Fibroblast of skin of left quadriceps (primary cell): ENCODE data around the gene TICAM2.

Source experiments
- DNase-seq, 2 experiments: peaks; one replicate each; pipeline ENCODE4 v3.0.0-alpha.2; 2013; ENCODE audit warnings: low read depth in 2 of 2

TICAM2 gene

DNA sequence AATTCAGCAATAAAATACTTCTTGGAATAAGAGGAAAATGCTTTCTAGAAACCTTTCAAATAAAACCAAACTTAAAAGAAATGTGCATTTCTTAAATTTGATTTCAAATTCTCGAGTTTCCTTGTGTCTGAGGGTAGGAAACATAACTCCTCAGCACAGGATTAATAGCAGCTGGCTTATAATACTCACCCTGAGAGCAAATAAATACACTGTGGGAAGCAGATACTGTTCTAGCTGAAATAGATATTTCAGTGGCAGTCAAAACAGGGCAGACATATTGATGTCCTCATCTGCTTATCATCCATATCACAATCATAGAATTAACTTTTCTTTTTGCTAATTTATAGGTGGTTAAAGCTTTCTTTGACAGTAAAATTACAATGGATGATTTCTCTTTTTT is 33.6 kb downstream of the TICAM2 start:
- DNase-seq: no peak

GRCh38 chr5:115565233-115565632 is 37.0 kb downstream of the TICAM2 start:
- DNase-seq: no peak

GRCh38 chr5:115561176-115561575 is 41.1 kb downstream of the TICAM2 start:
- DNase-seq: no peak

- DNase-seq: no peak
These were observed 42.8 kb downstream of the TICAM2 start for GRCh38 chr5:115559524-115559923.

DNA sequence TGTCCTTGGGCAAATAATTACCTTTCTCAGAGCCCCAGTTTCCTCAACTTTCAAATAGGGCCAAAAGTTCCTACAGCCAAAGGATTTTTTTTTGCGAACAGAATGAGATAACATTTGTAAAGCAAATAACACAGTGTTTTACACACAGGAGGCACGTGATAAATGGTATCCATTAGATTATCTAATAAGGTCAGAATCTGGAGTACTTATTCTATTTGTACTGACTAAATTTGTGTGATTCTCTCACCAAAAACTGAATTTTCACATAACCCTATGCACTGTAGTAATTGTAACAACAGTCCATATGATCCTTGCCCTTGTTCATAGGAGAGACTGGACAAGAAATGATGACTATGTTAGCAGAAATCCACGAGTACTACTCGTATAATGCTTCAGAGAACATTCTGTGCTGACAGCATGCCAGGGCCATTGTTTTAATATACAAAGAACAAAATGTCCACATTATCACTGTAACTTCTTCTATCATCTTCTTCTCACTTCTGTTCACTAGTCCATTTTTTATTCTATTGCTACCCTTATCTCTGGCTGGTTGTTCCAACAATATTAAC is 43.8 kb downstream of the TICAM2 start:
- DNase-seq: no peak

DNA sequence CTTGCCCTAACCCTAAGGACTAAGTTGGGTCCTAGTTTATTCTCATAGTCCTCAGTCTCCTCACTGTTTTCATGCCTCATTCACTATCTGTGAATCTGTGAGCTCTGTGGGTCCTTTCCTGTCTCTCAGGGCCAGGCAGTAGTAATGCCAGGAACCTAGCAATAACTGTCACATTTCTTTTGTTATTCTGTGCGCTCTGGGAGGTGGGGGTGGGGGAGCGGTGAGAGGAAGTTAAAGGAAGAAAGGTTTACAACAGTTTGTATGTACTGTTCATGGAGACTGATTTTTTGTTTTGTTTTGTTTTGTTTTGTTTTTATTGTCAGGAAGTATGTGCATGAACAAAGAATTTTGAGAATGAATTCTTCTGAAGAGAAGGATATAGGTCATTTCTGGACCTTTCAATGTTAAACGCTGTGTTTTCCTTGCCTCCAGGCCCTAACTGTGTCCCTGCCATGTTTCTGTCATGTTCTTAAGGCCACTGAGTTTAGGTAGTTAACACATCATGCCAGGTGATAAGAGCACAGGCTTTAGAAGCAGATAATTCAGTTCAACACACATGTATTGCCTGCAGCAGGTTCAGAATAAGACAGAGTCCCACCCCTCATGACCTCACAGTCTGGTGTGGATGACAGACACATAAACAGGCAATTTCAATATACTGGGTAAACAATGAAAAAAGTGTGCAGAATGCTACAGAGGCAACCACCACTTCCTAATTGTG is 44.5 kb downstream of the TICAM2 start:
- DNase-seq: no peak

DNA sequence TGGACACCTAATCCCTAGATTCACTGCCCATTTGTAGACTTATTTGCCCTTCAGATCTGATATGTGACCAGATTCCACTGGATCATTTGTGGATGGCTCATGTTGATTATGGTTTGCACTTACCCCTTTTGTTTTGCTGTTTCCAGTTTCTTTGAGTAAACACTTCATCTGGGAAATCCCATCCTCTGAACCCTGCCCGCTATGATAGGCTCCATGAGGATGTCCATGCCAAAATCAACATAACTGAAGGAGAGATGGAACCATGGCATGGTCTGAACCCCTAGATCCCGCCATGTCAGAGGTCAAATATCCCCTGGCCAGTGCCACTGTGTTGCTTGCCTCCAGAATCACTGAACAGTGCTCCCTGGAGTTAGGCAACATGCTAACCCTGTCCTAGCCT is 46.0 kb downstream of the TICAM2 start:
- no peak for DNase-seq

GRCh38 chr5:115555084-115555633 is 47.1 kb downstream of the TICAM2 start:
- no peak for DNase-seq

DNA sequence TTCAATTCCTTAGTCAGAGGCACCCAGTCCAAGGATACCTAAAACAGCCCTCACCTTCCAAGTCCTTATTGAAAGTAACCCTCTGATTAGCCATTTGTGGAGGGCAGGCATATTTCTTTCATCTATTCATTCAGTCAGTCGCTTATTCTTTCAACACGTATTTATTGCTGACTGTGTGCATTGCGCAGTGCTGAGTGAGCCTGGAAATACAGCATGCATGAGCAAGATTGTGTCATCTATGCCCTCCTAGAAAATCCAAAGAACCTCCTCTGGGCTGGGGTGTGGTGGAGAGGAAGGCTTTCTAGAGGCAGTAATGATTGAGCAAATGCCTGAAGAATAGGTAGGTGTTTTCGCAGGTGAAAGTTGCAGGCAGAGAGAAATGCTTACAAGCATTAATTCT is 49.2 kb downstream of the TICAM2 start:
- no peak for DNase-seq

DNA sequence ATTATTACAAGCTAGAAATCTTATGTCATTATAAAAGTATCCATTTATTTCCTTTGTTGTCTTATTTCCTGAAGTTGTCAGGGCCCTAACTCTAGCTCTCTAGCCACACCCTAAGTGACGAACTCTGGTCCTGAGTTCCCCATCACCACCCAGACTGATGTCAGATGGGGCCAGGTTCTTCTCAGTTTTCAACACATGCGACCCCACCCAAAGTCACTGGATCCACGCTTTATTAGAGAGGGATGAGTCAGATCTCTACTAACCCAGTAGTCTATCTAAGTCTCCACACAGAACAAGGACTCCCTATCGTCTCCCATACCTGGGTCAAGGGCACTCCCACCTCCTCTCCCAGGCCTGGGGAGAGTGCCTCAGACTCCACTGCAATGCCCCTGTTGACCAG is 50.9 kb downstream of the TICAM2 start:
- no peak for DNase-seq

DNA sequence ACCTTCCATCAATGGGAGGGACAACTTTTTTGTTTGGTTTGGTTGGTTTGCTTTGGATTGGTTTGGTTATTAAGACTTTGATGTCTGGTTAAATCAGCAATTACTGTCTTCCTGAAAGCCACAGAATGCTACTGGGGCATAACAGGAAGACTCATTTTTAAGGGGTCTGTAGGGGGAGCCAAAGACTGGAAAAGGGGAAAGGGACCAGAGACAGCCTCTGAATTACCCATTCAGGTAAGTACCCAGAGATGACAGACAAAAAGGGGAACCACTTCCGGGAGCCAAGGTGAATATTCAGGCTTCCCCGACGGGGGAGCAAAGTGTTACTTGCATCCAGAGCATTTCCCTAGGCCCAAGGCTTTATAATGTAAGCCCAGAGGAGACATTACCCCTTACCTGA is 53.1 kb downstream of the TICAM2 start:
- DNase-seq: no peak

- DNase-seq: no peak
These were observed 53.6 kb downstream of the TICAM2 start for GRCh38 chr5:115548683-115549082.

- no peak for DNase-seq
These were observed 56.9 kb downstream of the TICAM2 start for GRCh38 chr5:115545351-115545882.

GRCh38 chr5:115544436-115545350 is 57.6 kb downstream of the TICAM2 start, which contains the start of gene FEM1C:
TSS of gene FEM1C (minus strand) at chr5:115544775. CDS start at chr5:115543493, 1,282 bp downstream.
- DNase-seq: peak; percentile 95 to 96

DNA sequence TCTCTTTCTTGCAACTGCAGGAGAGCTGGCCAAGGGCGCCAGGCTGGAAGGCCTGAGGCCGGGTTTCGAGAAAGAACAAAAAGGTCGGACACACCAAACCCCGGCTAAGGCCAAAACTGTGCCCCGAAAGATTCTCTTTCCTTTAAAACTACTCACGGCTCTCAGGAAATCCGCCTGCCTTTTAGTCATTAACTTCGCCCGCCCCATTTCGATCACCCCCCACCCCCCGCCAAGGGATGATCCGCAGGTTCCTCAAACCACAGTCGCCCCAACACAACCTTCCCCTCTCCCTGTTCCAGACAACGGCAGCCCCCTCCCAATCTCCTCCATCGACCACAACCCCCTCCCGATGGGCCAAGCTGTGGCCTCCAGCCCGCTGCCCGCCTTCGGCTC is 58.2 kb downstream of the TICAM2 start:
- DNase-seq: no peak

DNA sequence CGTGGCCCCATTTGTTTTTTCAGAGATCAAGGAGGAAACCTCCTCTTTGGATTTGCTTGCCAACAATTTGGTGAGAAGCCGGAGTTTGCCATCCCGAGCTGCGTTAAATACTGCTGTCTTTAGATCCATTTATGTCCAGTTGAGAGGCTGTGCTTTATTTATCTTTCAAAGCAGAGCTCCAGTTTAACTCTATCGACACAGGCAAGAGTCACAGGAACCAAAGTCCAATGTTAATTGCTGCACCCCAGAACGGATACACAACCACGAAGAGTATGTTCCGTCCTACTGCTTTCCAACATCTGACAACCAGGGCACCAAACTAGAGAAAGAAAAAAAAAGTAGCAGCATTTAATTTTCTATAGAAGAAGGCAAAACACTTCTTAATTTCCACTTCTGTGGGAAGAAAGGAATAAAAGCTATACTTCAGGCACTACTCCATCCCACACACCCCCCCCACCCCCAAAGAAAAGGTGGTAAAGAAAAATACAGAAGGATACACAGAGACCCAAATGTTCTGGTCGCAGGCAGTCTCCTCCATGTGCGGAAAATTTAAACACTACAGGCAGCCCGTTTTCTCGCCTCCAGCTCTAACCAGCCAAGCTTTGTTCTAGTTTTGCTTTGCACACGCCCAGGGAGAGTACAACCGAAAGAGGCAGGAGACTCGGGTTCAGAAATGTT is 58.8 kb downstream of the TICAM2 start:
- DNase-seq: no peak

DNA sequence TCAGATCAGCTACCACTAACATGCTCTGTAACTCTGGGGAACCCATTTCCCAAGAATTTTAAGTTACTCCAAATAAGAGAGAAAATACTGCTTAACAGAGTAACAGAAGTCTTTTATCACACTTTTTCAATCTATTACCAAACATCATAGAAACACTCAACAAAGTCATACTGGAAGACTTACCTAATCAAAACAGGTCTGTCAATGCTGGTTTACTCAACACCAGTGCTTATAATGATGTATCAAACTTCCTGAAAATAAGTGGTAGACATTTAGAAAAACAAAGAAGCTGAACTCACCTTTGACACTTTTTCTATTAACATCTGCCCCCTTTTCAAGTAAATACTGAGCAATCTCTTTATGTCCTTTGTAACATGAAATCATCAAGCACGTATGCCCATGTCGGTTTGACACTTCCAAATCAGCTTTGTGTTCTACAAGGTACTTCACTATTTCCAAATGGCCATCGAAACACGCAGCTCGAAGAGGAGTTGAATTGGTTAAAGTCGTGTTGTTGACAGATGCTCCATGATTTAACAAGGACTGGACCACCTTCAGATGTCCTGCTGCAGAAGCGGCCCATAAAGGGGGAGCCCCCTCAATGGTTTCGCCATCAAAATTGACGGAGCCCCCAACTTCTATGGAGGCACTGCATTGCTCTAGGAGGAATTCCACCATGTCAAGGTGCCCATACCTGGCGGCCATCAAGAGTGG is 59.5 kb downstream of the TICAM2 start:
- no peak for DNase-seq

DNA sequence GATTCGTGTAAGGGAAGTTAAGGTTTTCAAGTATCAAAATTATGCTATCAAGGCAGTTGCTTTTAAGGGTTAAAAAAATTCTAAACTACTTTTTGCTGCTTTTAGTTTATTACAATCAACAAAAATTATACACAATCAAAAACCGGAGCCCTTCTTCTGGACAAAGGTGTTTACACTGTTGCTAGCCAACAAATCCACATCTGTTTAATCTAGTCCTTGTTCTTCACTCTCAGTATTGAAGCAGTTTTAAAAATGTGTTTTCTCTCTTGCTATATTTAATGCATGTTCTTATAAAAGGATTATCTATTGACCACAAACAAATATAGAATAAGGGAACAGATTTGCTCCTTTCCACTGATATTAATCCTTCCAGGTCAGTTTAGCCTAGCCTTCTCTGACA is 60.2 kb downstream of the TICAM2 start:
- no peak for DNase-seq

- no peak for DNase-seq
These were observed 60.7 kb downstream of the TICAM2 start for GRCh38 chr5:115541611-115542010.

GRCh38 chr5:115535479-115536035 is 66.7 kb downstream of the TICAM2 start:
- DNase-seq: no peak

GRCh38 chr5:115532517-115532916 is 69.8 kb downstream of the TICAM2 start:
- DNase-seq: no peak
